ENCODE results near the gene AKAP17A. TPM values are rescaled to one million over a fixed set of nuclear protein-coding genes. Genes with fewer than 3 reads are reported as not detected.
"Not testable (repeated sequence)": the region's sequence is repeated elsewhere in the genome, so short reads cannot be mapped to it uniquely, and the experiment has no call there.

The AKAP17A gene
- total RNA-seq, 1 donor from 2014 or later = 32.7 TPM

GRCh38 chrX:1610166-1610565 is 18.8 kb downstream of the AKAP17A start:
- no peak for DNase-seq (ENCODE audit: low read depth)
- no peak for TF ChIP-seq CTCF (conservative IDR thresholded peaks at IDR 0.05; ENCODE audit: low read depth, low read length)
- no peak overlapping the region for H3K4me3 ChIP-seq (ENCODE audit: low read depth, low read length)

GRCh38 chrX:1610736-1611135 is 19.3 kb downstream of the AKAP17A start:
- no peak overlapping the region for H3K4me3 ChIP-seq (ENCODE audit: low read depth, low read length)
- no peak for DNase-seq (ENCODE audit: low read depth)
- TF ChIP-seq CTCF (conservative IDR thresholded peaks at IDR 0.05; ENCODE audit: low read depth, low read length) = no peak

- H3K4me3 ChIP-seq (ENCODE audit: low read depth, low read length) = no peak overlapping the region
- TF ChIP-seq CTCF (conservative IDR thresholded peaks at IDR 0.05; ENCODE audit: low read depth, low read length) = no peak
- no peak for DNase-seq (ENCODE audit: low read depth)
These were observed 21.4 kb downstream of the AKAP17A start for GRCh38 chrX:1612641-1613286.

GRCh38 chrX:1614927-1615326 is 23.5 kb downstream of the AKAP17A start, which contains the start of gene ASMT:
Gene ASMT (plus strand): TSS chrX:1615059. CDS start chrX:1615200, 141 bp downstream.
- no peak for DNase-seq (ENCODE audit: low read depth)
- no peak for TF ChIP-seq CTCF (conservative IDR thresholded peaks at IDR 0.05; ENCODE audit: low read depth, low read length)
- H3K4me3 ChIP-seq (ENCODE audit: low read depth, low read length) = no peak within 1 kb of the TSS

GRCh38 chrX:1618689-1619088 is 27.3 kb downstream of the AKAP17A start:
- H3K4me3 ChIP-seq (ENCODE audit: low read depth, low read length) = no peak overlapping the region
- DNase-seq (ENCODE audit: low read depth) = no peak
- TF ChIP-seq CTCF (conservative IDR thresholded peaks at IDR 0.05; ENCODE audit: low read depth, low read length) = no peak

GRCh38 chrX:1623691-1624090 is 32.3 kb downstream of the AKAP17A start:
- H3K4me3 ChIP-seq (ENCODE audit: low read depth, low read length) = no peak overlapping the region
- TF ChIP-seq CTCF (conservative IDR thresholded peaks at IDR 0.05; ENCODE audit: low read depth, low read length) = no peak
- DNase-seq (ENCODE audit: low read depth) = no peak

- DNase-seq (ENCODE audit: low read depth); H3K4me3 ChIP-seq (ENCODE audit: low read depth, low read length): not testable (repeated sequence)
These were observed 32.9 kb downstream of the AKAP17A start for GRCh38 chrX:1624158-1624860.

- not testable (repeated sequence) for H3K4me3 ChIP-seq (ENCODE audit: low read depth, low read length); DNase-seq (ENCODE audit: low read depth)
These were observed 33.4 kb downstream of the AKAP17A start for GRCh38 chrX:1624861-1625215.

Measured in epithelial cell of proximal tubule (primary cell).